Measurements from ENCODE around the gene LPCAT2. TPM values are rescaled to one million over a fixed set of nuclear protein-coding genes. Genes with fewer than 3 reads are reported as not detected.
A peak's percentile ranks its signal among the peaks of the same experiment; 100 is the strongest.

LPCAT2 gene
- total and polyA plus RNA-seq, 2 of the 13 experiments (the other 11 are each of a cell fraction or from before 2014, with no cell fraction given): 9.9 to 17.6 TPM

DNA sequence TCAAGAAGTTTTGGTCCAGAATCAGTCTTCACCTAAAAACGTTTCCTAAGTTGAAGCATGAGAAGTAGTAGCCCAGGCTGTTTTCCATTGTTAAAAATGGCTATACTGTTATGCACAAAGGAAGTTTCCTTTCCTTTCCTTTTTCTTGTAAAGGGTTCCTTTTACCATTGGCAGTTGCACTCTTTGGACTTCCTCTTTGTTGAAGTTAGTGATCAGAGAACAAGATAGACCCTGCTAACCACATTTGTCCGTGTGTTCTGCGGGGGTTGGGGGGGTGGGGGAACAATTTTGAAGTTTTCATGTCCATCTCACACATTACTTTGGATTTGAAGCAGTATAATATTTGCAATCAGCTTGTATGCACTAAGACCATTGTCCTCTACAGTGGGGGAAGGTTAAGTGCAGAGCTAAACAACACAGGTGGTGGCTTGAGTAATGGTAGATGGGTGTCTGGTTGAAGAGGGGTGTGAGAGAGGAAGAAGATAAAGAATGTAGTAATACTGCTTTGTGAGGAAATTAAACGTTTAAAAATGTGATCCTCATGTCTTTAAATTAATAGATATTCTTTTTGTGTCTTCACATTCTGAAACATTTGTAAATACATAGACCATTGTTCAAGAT lies 1.4 kb downstream of the LPCAT2 start:
- no peak overlapping the region for H2AFZ ChIP-seq (ENCODE audit: low read length)
- BruUV-seq (replicated peaks): no TSS peak
- peaks cover 6% of the 10 kb centered on the region for H3K79me2 ChIP-seq (ENCODE audit: insufficient read depth, low read length)
- no peaks in the 10 kb centered on the region for H3K27me3 ChIP-seq (ENCODE audit: control insufficient read depth in 1 of 2, insufficient read depth in 2 of 2, low read length in 2 of 2)
- H3K36me3 ChIP-seq (replicated peaks in 1 of 2; ENCODE audit: control insufficient read depth in 1 of 2, insufficient read depth in 2 of 2, low read length in 2 of 2): no peaks in the 10 kb centered on the region
- no peak for ATAC-seq
- no peak overlapping the region for H3K27ac ChIP-seq (ENCODE audit: extremely low read length, insufficient read depth, low read length)
- peaks cover 10% of the 10 kb centered on the region for H3K9me3 ChIP-seq (ENCODE audit: low read length)
- peaks cover 45% of the 10 kb centered on the region for H3K4me1 ChIP-seq (ENCODE audit: insufficient read depth, low read length)
- in situ Hi-C loops (cut with HindIII; ENCODE audit: extremely low pct_ligation_motif_present, low pct_unique_long_range_greater_than_20kb) (no loop called here), intact Hi-C loops (cut with micrococcal nuclease; ENCODE audit: unreplicated experiment) (no loop called here)
- no peaks in the 10 kb centered on the region for H4K20me1 ChIP-seq (ENCODE audit: insufficient read depth, low read length)
- peak overlapping the region; percentile 69 to 88 (median 76); a peak in 5 of 6 replicates for H3K4me3 ChIP-seq (replicated peaks in 1 of 3; ENCODE audit: insufficient read depth in 1 of 3, low read depth in 2 of 3, low read length in 3 of 3)
- FAIRE-seq: no peak
- TF ChIP-seq GMEB2 (CRISPR knock-in tag; IDR thresholded peaks at IDR 0.05; ENCODE audit: low read depth): no peak
- TF ChIP-seq ZNF816 (CRISPR knock-in tag; IDR thresholded peaks at IDR 0.05; ENCODE audit: borderline replicate concordance): no peak
- no peak for TF ChIP-seq U2AF2 (IDR thresholded peaks at IDR 0.05; ENCODE audit: low read depth, low read length)
- ChIA-PET POLR2A (no interaction called here), CTCF (ENCODE audit: low intra/inter-chr PET ratio, low total read pairs) (no interaction called here)
- peak overlapping the region; percentile 58; the same call in 1 of the 2 replicates for H3K9ac ChIP-seq (ENCODE audit: insufficient read depth, low read depth, low read length)
- no peak for DNase-seq (ENCODE audit: low spot score)
- peak overlapping the region; percentile 93 for H3K4me2 ChIP-seq (ENCODE audit: low read depth, low read length)
- WGBS (ENCODE audit: low lambda C conversion rate): 8% methylated on average over 4 of the region's 4 CpGs

GRCh38 chr16:55512941-55513340 lies 4.1 kb downstream of the LPCAT2 start:
- H3K4me1 ChIP-seq (ENCODE audit: insufficient read depth, low read length): peaks cover 26% of the 10 kb centered on the region
- peaks cover 10% of the 10 kb centered on the region for H3K9me3 ChIP-seq (ENCODE audit: low read length)
- CTCF ChIA-PET (ENCODE audit: low intra/inter-chr PET ratio, low total read pairs): interaction anchor here (1.2 to 2.0 kb wide), 4 partner anchors 48 to 191 kb away, joined by 3 to 8 read pairs (median 6); no protein-coding TSS in a partner anchor
- intact Hi-C loops (cut with micrococcal nuclease; ENCODE audit: unreplicated experiment): no loop called here
- no peak for DNase-seq (ENCODE audit: low spot score)
- in situ Hi-C loops (cut with HindIII; ENCODE audit: extremely low pct_ligation_motif_present, low pct_unique_long_range_greater_than_20kb): no loop called here
- WGBS (ENCODE audit: low lambda C conversion rate): 83% methylated on average over 1 of the region's 1 CpG
- no TSS peak for BruUV-seq (replicated peaks)
- POLR2A ChIA-PET: interaction anchor here (0.9 kb wide), 1 partner anchor 10 kb away, joined by 4 read pairs; no protein-coding TSS in a partner anchor
- H3K27ac ChIP-seq (ENCODE audit: extremely low read length, insufficient read depth, low read length): no peak overlapping the region
- no peak for ATAC-seq
- no peak overlapping the region for H2AFZ ChIP-seq (ENCODE audit: low read length)
- H3K27me3 ChIP-seq (ENCODE audit: control insufficient read depth in 1 of 2, insufficient read depth in 2 of 2, low read length in 2 of 2): no peaks in the 10 kb centered on the region
- H3K9ac ChIP-seq (ENCODE audit: insufficient read depth, low read depth, low read length): no peak overlapping the region
- no peaks in the 10 kb centered on the region for H4K20me1 ChIP-seq (ENCODE audit: insufficient read depth, low read length)
- no peak for FAIRE-seq
- H3K79me2 ChIP-seq (ENCODE audit: insufficient read depth, low read length): peaks cover 6% of the 10 kb centered on the region
- H3K4me2 ChIP-seq (ENCODE audit: low read depth, low read length): no peak overlapping the region
- no peak overlapping the region for H3K4me3 ChIP-seq (replicated peaks in 1 of 3; ENCODE audit: insufficient read depth in 1 of 3, low read depth in 2 of 3, low read length in 3 of 3)
- no peaks in the 10 kb centered on the region for H3K36me3 ChIP-seq (replicated peaks in 1 of 2; ENCODE audit: control insufficient read depth in 1 of 2, insufficient read depth in 2 of 2, low read length in 2 of 2)
- no peak for TF ChIP-seq KLF15 (CRISPR knock-in tag; IDR thresholded peaks at IDR 0.05; ENCODE audit: borderline replicate concordance)
- no peak for TF ChIP-seq ZNF563 (CRISPR knock-in tag; IDR thresholded peaks at IDR 0.05)
- no peak for TF ChIP-seq PCBP2 (optimal IDR thresholded peaks at IDR 0.05; ENCODE audit: low read depth, low read length, poor library complexity, severe bottlenecking)
- TF ChIP-seq ZGPAT (CRISPR knock-in tag; IDR thresholded peaks at IDR 0.05): no peak
- TF ChIP-seq ZNF33A (CRISPR knock-in tag; IDR thresholded peaks at IDR 0.05; ENCODE audit: borderline replicate concordance): no peak
- TF ChIP-seq, protein P1, sequence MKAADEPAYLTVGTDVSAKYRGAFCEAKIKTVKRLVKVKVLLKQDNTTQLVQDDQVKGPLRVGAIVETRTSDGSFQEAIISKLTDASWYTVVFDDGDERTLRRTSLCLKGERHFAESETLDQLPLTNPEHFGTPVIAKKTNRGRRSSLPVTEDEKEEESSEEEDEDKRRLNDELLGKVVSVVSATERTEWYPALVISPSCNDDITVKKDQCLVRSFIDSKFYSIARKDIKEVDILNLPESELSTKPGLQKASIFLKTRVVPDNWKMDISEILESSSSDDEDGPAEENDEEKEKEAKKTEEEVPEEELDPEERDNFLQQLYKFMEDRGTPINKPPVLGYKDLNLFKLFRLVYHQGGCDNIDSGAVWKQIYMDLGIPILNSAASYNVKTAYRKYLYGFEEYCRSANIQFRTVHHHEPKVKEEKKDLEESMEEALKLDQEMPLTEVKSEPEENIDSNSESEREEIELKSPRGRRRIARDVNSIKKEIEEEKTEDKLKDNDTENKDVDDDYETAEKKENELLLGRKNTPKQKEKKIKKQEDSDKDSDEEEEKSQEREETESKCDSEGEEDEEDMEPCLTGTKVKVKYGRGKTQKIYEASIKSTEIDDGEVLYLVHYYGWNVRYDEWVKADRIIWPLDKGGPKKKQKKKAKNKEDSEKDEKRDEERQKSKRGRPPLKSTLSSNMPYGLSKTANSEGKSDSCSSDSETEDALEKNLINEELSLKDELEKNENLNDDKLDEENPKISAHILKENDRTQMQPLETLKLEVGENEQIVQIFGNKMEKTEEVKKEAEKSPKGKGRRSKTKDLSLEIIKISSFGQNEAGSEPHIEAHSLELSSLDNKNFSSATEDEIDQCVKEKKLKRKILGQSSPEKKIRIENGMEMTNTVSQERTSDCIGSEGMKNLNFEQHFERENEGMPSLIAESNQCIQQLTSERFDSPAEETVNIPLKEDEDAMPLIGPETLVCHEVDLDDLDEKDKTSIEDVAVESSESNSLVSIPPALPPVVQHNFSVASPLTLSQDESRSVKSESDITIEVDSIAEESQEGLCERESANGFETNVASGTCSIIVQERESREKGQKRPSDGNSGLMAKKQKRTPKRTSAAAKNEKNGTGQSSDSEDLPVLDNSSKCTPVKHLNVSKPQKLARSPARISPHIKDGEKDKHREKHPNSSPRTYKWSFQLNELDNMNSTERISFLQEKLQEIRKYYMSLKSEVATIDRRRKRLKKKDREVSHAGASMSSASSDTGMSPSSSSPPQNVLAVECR (CRISPR knock-in tag; IDR thresholded peaks at IDR 0.05; ENCODE audit: borderline replicate concordance): no peak
- TF ChIP-seq SETDB1 (CRISPR knock-in tag; IDR thresholded peaks at IDR 0.05; ENCODE audit: borderline replicate concordance): no peak

Data from HepG2 (cell line).